HG03558 (cell line): ENCODE results near the gene TUBA4A.

Experiments
- ATAC-seq: cut with Tn5 transposase; IDR thresholded peaks from one replicate; pipeline ENCODE4 v1.9.1; 2021; ENCODE audit warnings: moderate number of reproducible peaks; ENCODE audit not compliant: unreplicated experiment; ENCODE audit errors: extremely low read depth

The TUBA4A gene

GRCh38 chr2:219253753-219254589 lies at the start of gene TUBA4A:
TUBA4A (minus strand) TSS chr2:219253918; CDS start chr2:219253858, 60 bp downstream.
- ATAC-seq = no peak

GRCh38 chr2:219302412-219302968 lies 48.8 kb upstream of the TUBA4A start:
- ATAC-seq = no peak

GRCh38 chr2:219300022-219300421 lies 46.3 kb upstream of the TUBA4A start:
- no peak for ATAC-seq

GRCh38 chr2:219299372-219299760 lies 45.6 kb upstream of the TUBA4A start:
- no peak for ATAC-seq

- no peak for ATAC-seq
Measured at GRCh38 chr2:219298759-219299371, 45.1 kb upstream of the TUBA4A start.

GRCh38 chr2:219297766-219298456 lies 44.2 kb upstream of the TUBA4A start:
- ATAC-seq = no peak

GRCh38 chr2:219296631-219297391 lies 43.1 kb upstream of the TUBA4A start:
- no peak for ATAC-seq

- ATAC-seq = no peak
Measured at GRCh38 chr2:219296142-219296541, 42.4 kb upstream of the TUBA4A start.

GRCh38 chr2:219294356-219295351 lies 40.9 kb upstream of the TUBA4A start:
- ATAC-seq = peak; percentile 84

- no peak for ATAC-seq
Measured at GRCh38 chr2:219293736-219294231, 40.1 kb upstream of the TUBA4A start.

- no peak for ATAC-seq
Measured at GRCh38 chr2:219292616-219293015, 38.9 kb upstream of the TUBA4A start.

GRCh38 chr2:219291910-219292490 lies 38.3 kb upstream of the TUBA4A start:
- no peak for ATAC-seq

- no peak for ATAC-seq
Measured at GRCh38 chr2:219291394-219291793, 37.7 kb upstream of the TUBA4A start.

GRCh38 chr2:219290381-219291171 lies 36.9 kb upstream of the TUBA4A start:
- no peak for ATAC-seq

- ATAC-seq = no peak
Measured at GRCh38 chr2:219289537-219290361, 36.0 kb upstream of the TUBA4A start.

GRCh38 chr2:219289195-219289536 lies 35.4 kb upstream of the TUBA4A start:
- ATAC-seq = no peak
